ENCODE data around the gene TLCD4. TPM values are rescaled to one million over a fixed set of nuclear protein-coding genes. Genes with fewer than 3 reads are reported as not detected.
"Not testable (repeated sequence)": the region's sequence is repeated elsewhere in the genome, so short reads cannot be mapped to it uniquely, and the experiment has no call there.

TLCD4 gene
- total RNA-seq, 2 experiments from 2014 or later, result not detected

DNA sequence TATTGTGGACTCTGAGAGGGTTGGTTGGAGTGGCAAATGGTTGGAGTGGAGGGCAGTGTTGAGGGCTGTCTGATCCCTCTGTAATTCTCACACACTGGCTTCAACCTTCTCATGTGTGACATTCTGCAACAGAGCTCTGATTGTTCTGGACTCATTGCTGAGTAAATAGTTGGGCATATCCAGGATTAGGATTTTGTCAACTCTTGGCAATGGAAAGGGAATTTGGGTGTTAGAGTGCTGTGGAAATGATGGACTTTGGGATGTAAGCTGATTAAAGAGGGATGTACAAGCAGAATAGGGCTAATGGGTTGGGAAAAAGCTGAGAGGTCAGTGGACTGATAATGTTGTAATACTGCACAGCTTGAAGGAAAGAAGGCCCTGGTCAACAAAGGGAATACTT is 16.5 kb downstream of the TLCD4 start:
- H3K27ac Mint-ChIP-seq, result no peak overlapping the region
- CTCF ChIA-PET, result no interaction called here
- no peaks in the 10 kb centered on the region for H3K36me3 Mint-ChIP-seq
- DNase-seq (no peak), ATAC-seq (no peak)
- no peaks in the 10 kb centered on the region for H3K9me3 Mint-ChIP-seq (ENCODE audit: low read depth)
- peaks cover 4% of the 10 kb centered on the region for H3K27me3 Mint-ChIP-seq
- no peaks in the 10 kb centered on the region for H3K4me1 Mint-ChIP-seq
- H3K4me3 Mint-ChIP-seq, result no peak overlapping the region

DNA sequence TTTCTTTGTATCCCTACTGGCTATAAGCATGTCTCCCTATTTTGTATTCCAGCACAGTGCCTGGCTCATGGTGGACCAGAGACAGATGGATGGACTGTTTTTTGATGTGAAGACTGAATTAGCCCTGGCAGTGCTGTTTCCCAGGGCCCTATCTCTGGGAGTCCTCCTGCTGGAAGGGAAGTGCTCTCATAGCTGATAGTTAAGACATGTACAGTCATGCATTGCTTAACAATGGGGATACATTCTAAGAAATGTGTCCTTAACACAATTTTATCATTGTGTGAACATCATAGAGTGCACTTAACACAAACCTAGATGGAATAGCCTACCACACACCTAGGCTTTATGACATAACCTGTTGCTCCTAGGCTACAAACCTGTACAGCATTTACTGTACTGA is 21.1 kb downstream of the TLCD4 start:
- DNase-seq (no peak), ATAC-seq (no peak)
- no peaks in the 10 kb centered on the region for H3K4me1 Mint-ChIP-seq
- no peak overlapping the region for H3K4me3 Mint-ChIP-seq
- H3K27ac Mint-ChIP-seq, result no peak overlapping the region
- no peaks in the 10 kb centered on the region for H3K36me3 Mint-ChIP-seq
- no peaks in the 10 kb centered on the region for H3K9me3 Mint-ChIP-seq (ENCODE audit: low read depth)
- CTCF ChIA-PET, result no interaction called here
- no peaks in the 10 kb centered on the region for H3K27me3 Mint-ChIP-seq

DNA sequence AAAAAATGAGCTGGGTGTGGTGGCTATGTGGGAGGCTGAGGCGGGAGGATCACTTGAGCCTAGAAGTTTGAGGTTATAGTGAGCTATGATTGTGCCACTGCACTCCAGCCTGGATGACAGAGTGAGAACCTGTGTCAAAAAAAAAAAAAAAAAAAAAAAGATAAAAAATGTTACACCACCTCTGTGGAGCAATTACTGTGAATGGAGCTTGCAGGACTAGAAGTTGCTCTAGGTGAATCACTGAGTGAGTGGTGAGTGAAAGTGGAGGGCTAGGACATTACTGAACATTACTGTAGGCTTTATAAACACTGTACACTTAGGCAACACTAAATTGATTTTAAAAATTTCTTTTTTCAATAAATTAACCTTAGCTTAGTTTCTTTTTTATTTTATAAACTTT is 21.9 kb downstream of the TLCD4 start:
- H3K4me1 Mint-ChIP-seq, result no peaks in the 10 kb centered on the region
- no peaks in the 10 kb centered on the region for H3K27me3 Mint-ChIP-seq
- no peak overlapping the region for H3K4me3 Mint-ChIP-seq
- no peak for DNase-seq
- no peaks in the 10 kb centered on the region for H3K9me3 Mint-ChIP-seq (ENCODE audit: low read depth)
- CTCF ChIA-PET, result no interaction called here
- H3K36me3 Mint-ChIP-seq, result no peaks in the 10 kb centered on the region
- H3K27ac Mint-ChIP-seq, result no peak overlapping the region
- ATAC-seq, result no peak

DNA sequence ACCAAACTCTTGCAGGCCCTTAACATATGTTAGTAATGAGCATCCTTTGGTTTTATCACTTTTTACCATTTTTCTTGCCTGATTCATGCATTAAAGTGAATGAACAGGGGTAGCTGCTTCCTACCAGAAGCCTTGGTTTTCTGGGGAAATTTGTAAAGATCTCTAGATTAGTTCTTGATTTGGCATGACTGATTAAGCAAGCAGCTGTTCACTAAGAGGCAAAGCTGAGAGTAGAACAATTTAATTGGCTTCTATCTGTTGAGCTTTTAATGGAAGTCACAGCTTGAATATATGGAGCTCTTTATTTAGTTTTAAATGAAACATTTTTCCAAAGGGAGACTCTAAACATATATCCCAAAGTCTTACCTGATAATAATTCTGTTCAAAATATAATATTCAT is 23.6 kb downstream of the TLCD4 start:
- Mint-ChIP-seq H3K9me3 (ENCODE audit: low read depth) (no peaks in the 10 kb centered on the region), H3K27me3 (no peaks in the 10 kb centered on the region), H3K4me1 (no peaks in the 10 kb centered on the region), H3K4me3 (no peak overlapping the region), H3K27ac (no peak overlapping the region), H3K36me3 (no peaks in the 10 kb centered on the region)
- CTCF ChIA-PET, result no interaction called here
- DNase-seq (no peak), ATAC-seq (no peak)

DNA sequence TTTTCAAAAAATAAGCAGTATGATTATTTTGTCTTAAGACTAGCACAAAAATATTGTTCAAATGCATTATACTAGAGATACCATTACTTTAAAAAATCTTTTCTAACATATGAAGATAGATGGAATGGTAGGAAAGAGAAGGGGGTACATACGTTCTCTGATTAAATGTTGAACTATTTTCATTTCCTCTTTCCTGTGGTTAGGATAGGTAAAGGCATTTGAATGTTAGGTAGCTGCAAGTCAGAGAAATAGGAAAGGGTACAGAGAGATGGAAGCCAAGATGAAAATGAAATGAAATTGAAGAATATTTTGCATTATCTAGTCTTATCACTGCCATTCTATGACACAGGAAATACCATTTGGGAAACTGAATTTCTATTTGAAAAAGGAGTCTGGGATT is 28.3 kb downstream of the TLCD4 start:
- H3K36me3 Mint-ChIP-seq, result no peaks in the 10 kb centered on the region
- H3K4me1 Mint-ChIP-seq, result no peaks in the 10 kb centered on the region
- DNase-seq (no peak), ATAC-seq (no peak)
- H3K27me3 Mint-ChIP-seq, result no peaks in the 10 kb centered on the region
- no peak overlapping the region for H3K4me3 Mint-ChIP-seq
- CTCF ChIA-PET, result no interaction called here
- H3K27ac Mint-ChIP-seq, result no peak overlapping the region
- H3K9me3 Mint-ChIP-seq (ENCODE audit: low read depth), result no peaks in the 10 kb centered on the region

DNA sequence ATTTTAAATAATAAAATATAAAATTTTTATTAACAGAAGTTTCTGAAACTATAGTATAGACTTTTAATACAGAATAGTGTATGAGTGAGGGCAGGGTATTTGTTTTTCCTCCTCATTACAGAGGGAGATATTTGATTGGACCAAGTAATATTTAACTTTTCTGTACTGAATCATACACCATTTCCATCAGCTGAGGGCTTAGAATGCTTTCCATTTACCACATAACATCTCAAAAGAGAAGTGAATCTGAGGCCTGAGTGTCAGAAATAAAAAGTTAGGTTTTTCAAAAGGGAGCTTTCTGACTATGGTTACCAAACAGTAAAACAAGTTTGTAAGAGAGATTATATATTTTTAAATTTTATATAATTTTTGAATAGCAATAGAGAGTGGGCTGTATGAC is 29.5 kb downstream of the TLCD4 start:
- Mint-ChIP-seq H3K9me3 (ENCODE audit: low read depth) (no peaks in the 10 kb centered on the region), H3K4me1 (no peaks in the 10 kb centered on the region), H3K4me3 (no peak overlapping the region), H3K27me3 (no peaks in the 10 kb centered on the region), H3K27ac (no peak overlapping the region), H3K36me3 (no peaks in the 10 kb centered on the region)
- DNase-seq (no peak), ATAC-seq (no peak)
- CTCF ChIA-PET, result no interaction called here

DNA sequence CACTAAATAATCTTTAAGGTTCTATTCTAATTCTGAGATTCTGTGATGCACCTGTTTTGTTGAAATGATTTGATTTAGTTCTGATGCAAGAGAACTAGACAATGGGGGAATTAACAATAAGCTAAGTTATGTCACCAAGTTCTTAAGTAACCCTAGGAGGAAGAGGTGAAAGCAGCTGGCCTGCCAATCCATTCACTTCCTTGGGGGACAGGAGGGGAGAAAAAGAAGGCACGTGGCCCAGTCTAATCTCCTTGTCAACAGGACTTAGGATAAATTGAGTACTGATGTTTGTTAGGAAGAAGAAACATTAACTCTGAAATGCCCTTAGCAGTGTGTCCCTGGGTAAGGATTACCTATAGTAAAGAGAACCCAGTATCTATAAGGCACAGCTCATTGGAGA is 36.9 kb downstream of the TLCD4 start:
- no peak overlapping the region for H3K27ac Mint-ChIP-seq
- no peak overlapping the region for H3K4me3 Mint-ChIP-seq
- no peaks in the 10 kb centered on the region for H3K36me3 Mint-ChIP-seq
- H3K4me1 Mint-ChIP-seq, result no peaks in the 10 kb centered on the region
- CTCF ChIA-PET, result no interaction called here
- no peak for DNase-seq
- no peak for ATAC-seq
- H3K27me3 Mint-ChIP-seq, result peaks cover 3% of the 10 kb centered on the region
- H3K9me3 Mint-ChIP-seq (ENCODE audit: low read depth), result no peaks in the 10 kb centered on the region

DNA sequence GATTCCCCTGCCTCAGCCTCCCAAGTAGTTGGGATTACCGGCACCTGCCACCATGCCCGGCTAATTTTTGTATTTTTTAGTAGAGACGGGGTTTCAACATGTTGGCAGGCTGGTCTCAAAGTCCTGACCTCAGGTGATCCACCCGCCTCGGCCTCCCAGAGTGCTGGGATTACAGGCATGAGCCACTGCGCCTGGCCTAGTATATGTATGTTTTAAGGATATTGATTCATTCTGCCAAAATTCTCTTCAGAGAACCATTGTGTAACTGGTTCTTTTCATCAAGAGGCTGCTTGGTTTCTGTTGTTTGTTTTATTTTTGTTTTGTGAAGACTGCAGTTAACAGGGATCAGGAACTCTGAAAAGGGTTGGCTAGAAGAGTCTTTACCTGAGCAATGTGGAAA is 48.4 kb downstream of the TLCD4 start:
- H3K4me1 Mint-ChIP-seq; H3K4me3 Mint-ChIP-seq; H3K27ac Mint-ChIP-seq; H3K9me3 Mint-ChIP-seq (ENCODE audit: low read depth); H3K36me3 Mint-ChIP-seq; ATAC-seq; H3K27me3 Mint-ChIP-seq; CTCF ChIA-PET; DNase-seq: not testable (repeated sequence)

Other genes starting within 250 kb of the TLCD4 start
- gene CNN3, start 190.2 kb upstream of the TLCD4 start, total RNA-seq, result 1 to 10 TPM; 3.5 to 4.6 TPM
- gene ALG14, start 44.4 kb upstream of the TLCD4 start, total RNA-seq, result 1 to 10 TPM; 2.6 to 2.8 TPM
- gene RWDD3, start 116.9 kb downstream of the TLCD4 start, total RNA-seq, result 10 to 100 TPM; 11.7 to 13.8 TPM